DMS153 treated with DMSO at 0.1 percent for 48 hours (cell line): ENCODE data around the gene COL21A1.

Source experiments
- DNase-seq: peaks from one replicate; lab custom pipeline; 2025; ENCODE audit not compliant: unreplicated experiment; lab: John Stamatoyannopoulos, UW

COL21A1 gene

GRCh38 chr6:56193846-56194245 lies 53.5 kb downstream of the COL21A1 start:
- no peak for DNase-seq

GRCh38 chr6:56188429-56188828 lies 59.0 kb downstream of the COL21A1 start:
- no peak for DNase-seq

- no peak for DNase-seq
Observed at GRCh38 chr6:56187686-56188085, 59.7 kb downstream of the COL21A1 start.

GRCh38 chr6:56176741-56177140 lies 70.6 kb downstream of the COL21A1 start:
- no peak for DNase-seq

GRCh38 chr6:56173228-56173627 lies 74.2 kb downstream of the COL21A1 start:
- DNase-seq, result no peak

GRCh38 chr6:56172144-56172543 lies 75.2 kb downstream of the COL21A1 start:
- DNase-seq, result no peak

- no peak for DNase-seq
Observed at GRCh38 chr6:56169366-56169765, 78.0 kb downstream of the COL21A1 start.

GRCh38 chr6:56168596-56168995 lies 78.8 kb downstream of the COL21A1 start:
- DNase-seq, result no peak

GRCh38 chr6:56162081-56162480 lies 85.3 kb downstream of the COL21A1 start:
- no peak for DNase-seq

- DNase-seq, result no peak
Observed at GRCh38 chr6:56160489-56160888, 86.9 kb downstream of the COL21A1 start.

- DNase-seq, result no peak
Observed at GRCh38 chr6:56158571-56158970, 88.8 kb downstream of the COL21A1 start.

GRCh38 chr6:56156643-56157042 lies 90.7 kb downstream of the COL21A1 start:
- DNase-seq, result no peak

- no peak for DNase-seq
Observed at GRCh38 chr6:56155634-56156141, 91.7 kb downstream of the COL21A1 start.

GRCh38 chr6:56154076-56154475 lies 93.3 kb downstream of the COL21A1 start:
- DNase-seq, result no peak

- DNase-seq, result no peak
Observed at GRCh38 chr6:56152611-56153010, 94.8 kb downstream of the COL21A1 start.

GRCh38 chr6:56151609-56152224 lies 95.7 kb downstream of the COL21A1 start:
- no peak for DNase-seq

GRCh38 chr6:56148488-56149186 lies 98.7 kb downstream of the COL21A1 start:
- DNase-seq, result no peak

GRCh38 chr6:56147766-56148165 lies 99.6 kb downstream of the COL21A1 start:
- no peak for DNase-seq

- no peak for DNase-seq
Observed at GRCh38 chr6:56146086-56146485, 101.3 kb downstream of the COL21A1 start.

- no peak for DNase-seq
Observed at GRCh38 chr6:56145616-56146015, 101.8 kb downstream of the COL21A1 start.

GRCh38 chr6:56144538-56145324 lies 102.6 kb downstream of the COL21A1 start:
- no peak for DNase-seq

- DNase-seq, result no peak
Observed at GRCh38 chr6:56143796-56144195, 103.6 kb downstream of the COL21A1 start.
